ENCODE results near the gene P2RX6. TPM values are rescaled to one million over a fixed set of nuclear protein-coding genes. Genes with fewer than 3 reads are reported as not detected.

The P2RX6 gene
- total RNA-seq, 6 donors from 2014 or later, result 0.39 to 22.0 (median 0.65) TPM

GRCh38 chr22:20974336-20974955 is 40.5 kb upstream of the P2RX6 start:
- ATAC-seq (ENCODE audit: low FRiP score in 2 of 2), result no peak
- no peak overlapping the region for H3K27ac ChIP-seq
- peaks cover 0 to 9% (median 1%) of the 10 kb centered on the region in 4 donors for H3K9me3 ChIP-seq
- H3K4me3 ChIP-seq, result no peak overlapping the region
- TF ChIP-seq POLR2AphosphoS5 (IDR thresholded peaks at IDR 0.05), result no peak
- TF ChIP-seq EP300 (IDR thresholded peaks at IDR 0.05), result no peak
- no peak for TF ChIP-seq CTCF (IDR thresholded peaks at IDR 0.05)
- no peak for TF ChIP-seq POLR2A (IDR thresholded peaks at IDR 0.05)
- WGBS, 2 donors, result 80 to 82% methylated on average over 14 to 15 of the region's 16 CpGs
- no peaks in the 10 kb centered on the region for H3K36me3 ChIP-seq
- H3K27me3 ChIP-seq, result no peaks in the 10 kb centered on the region
- DNase-seq, result peak in 1 of 2 donors; percentile 66
- H3K4me1 ChIP-seq, result peaks cover under 1 to 5% (median 3%) of the 10 kb centered on the region in 4 donors

- Histone ChIP-seq H3K4me1 (peaks cover 9 to 17% (median 11%) of the 10 kb centered on the region in 4 donors), H3K36me3 (no peaks in the 10 kb centered on the region), H3K27ac (no peak overlapping the region), H3K27me3 (no peaks in the 10 kb centered on the region), H3K4me3 (no peak overlapping the region), H3K9me3 (peaks cover 0 to 9% (median 1%) of the 10 kb centered on the region in 4 donors)
- DNase-seq (peak in 1 of 2 donors; percentile 36), ATAC-seq (ENCODE audit: low FRiP score in 2 of 2) (no peak)
- TF ChIP-seq POLR2A (IDR thresholded peaks at IDR 0.05) (no peak), CTCF (IDR thresholded peaks at IDR 0.05) (no peak), EP300 (IDR thresholded peaks at IDR 0.05) (no peak), POLR2AphosphoS5 (IDR thresholded peaks at IDR 0.05) (no peak)
- 83 to 85% methylated on average over 11 to 14 of the region's 14 CpGs for WGBS, 2 donors
Observed at GRCh38 chr22:20975541-20976290, 39.2 kb upstream of the P2RX6 start.

GRCh38 chr22:20976291-20976877 is 38.6 kb upstream of the P2RX6 start:
- DNase-seq (peak in 1 of 2 donors; percentile 77), ATAC-seq (ENCODE audit: low FRiP score in 2 of 2) (no peak)
- no peak for TF ChIP-seq EP300 (IDR thresholded peaks at IDR 0.05)
- no peak for TF ChIP-seq POLR2AphosphoS5 (IDR thresholded peaks at IDR 0.05)
- TF ChIP-seq POLR2A (IDR thresholded peaks at IDR 0.05), result no peak
- TF ChIP-seq CTCF (IDR thresholded peaks at IDR 0.05), result no peak
- no peaks in the 10 kb centered on the region for H3K36me3 ChIP-seq
- H3K27ac ChIP-seq, result no peak overlapping the region
- WGBS, 2 donors, result 78 to 82% methylated on average over 14 to 24 of the region's 24 CpGs
- no peaks in the 10 kb centered on the region for H3K27me3 ChIP-seq
- H3K4me1 ChIP-seq, result peaks cover 16 to 23% (median 17%) of the 10 kb centered on the region in 4 donors
- no peak overlapping the region for H3K4me3 ChIP-seq
- peaks cover 0 to 9% (median 1%) of the 10 kb centered on the region in 4 donors for H3K9me3 ChIP-seq

GRCh38 chr22:20977019-20977418 is 37.9 kb upstream of the P2RX6 start:
- 74 to 78% methylated on average over 9 to 11 of the region's 11 CpGs for WGBS, 2 donors
- H3K9me3 ChIP-seq, result peaks cover 0 to 9% (median 1%) of the 10 kb centered on the region in 4 donors
- H3K27me3 ChIP-seq, result no peaks in the 10 kb centered on the region
- DNase-seq, result peak in 1 of 2 donors; percentile 36
- no peak overlapping the region for H3K4me3 ChIP-seq
- H3K4me1 ChIP-seq, result peaks cover 18 to 28% (median 20%) of the 10 kb centered on the region in 4 donors
- H3K27ac ChIP-seq, result no peak overlapping the region
- no peak for TF ChIP-seq EP300 (IDR thresholded peaks at IDR 0.05)
- no peak for ATAC-seq (ENCODE audit: low FRiP score in 2 of 2)
- no peaks in the 10 kb centered on the region for H3K36me3 ChIP-seq

GRCh38 chr22:20977516-20978170 is 37.3 kb upstream of the P2RX6 start:
- ATAC-seq (ENCODE audit: low FRiP score in 2 of 2), result no peak
- H3K27me3 ChIP-seq, result no peaks in the 10 kb centered on the region
- H3K4me1 ChIP-seq, result peaks cover 19 to 31% (median 20%) of the 10 kb centered on the region in 4 donors
- 82 to 91% methylated on average over 12 to 17 of the region's 17 CpGs for WGBS, 2 donors
- no peak overlapping the region for H3K27ac ChIP-seq
- H3K9me3 ChIP-seq, result peaks cover 0 to 9% (median 1%) of the 10 kb centered on the region in 4 donors
- DNase-seq, result peak in 1 of 2 donors; percentile 56
- no peak overlapping the region for H3K4me3 ChIP-seq
- TF ChIP-seq POLR2AphosphoS5 (IDR thresholded peaks at IDR 0.05) (no peak), EP300 (IDR thresholded peaks at IDR 0.05) (no peak), CTCF (IDR thresholded peaks at IDR 0.05) (no peak), POLR2A (IDR thresholded peaks at IDR 0.05) (no peak)
- H3K36me3 ChIP-seq, result no peaks in the 10 kb centered on the region
